Measurements from ENCODE around the gene NUB1. TPM values are rescaled to one million over a fixed set of nuclear protein-coding genes. Genes with fewer than 3 reads are reported as not detected.

The NUB1 gene
- total RNA-seq, 4 donors from 2014 or later: 45.9 to 59.1 (median 53.0) TPM

DNA sequence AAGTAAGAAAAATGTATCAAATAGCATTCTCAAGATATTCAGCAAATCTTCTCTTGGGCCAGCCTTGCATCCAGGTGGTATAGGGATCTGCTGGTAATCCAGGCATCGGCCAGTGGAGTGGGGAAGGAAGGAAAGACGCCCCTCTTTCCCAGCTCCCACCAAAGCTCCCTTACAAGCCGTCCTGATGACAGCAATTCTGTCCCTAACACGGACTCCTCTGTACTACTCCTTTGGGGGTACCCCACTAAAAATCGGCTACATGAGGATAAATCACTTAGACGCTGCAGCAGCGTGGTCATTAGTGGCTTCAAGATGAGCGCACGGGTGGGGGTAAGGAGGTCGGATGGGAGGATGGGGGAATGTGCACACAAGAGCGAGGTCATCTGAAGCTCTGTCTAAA, 24.7 kb upstream of the NUB1 start:
- no peaks in the 10 kb centered on the region for H3K27me3 ChIP-seq
- peaks cover 3 to 16% (median 15%) of the 10 kb centered on the region in 4 donors for H3K4me1 ChIP-seq
- H3K4me3 ChIP-seq: no peak overlapping the region
- intact Hi-C loops (cut with DNase I): loop anchor here (5.0 kb wide), 2 partner anchors 130 to 445 kb away; no protein-coding TSS in a partner anchor
- H3K36me3 ChIP-seq: no peaks in the 10 kb centered on the region
- TF ChIP-seq POLR2AphosphoS5 (IDR thresholded peaks at IDR 0.05) (no peak), POLR2A (IDR thresholded peaks at IDR 0.05; ENCODE audit: low read depth) (no peak), EP300 (IDR thresholded peaks at IDR 0.05) (no peak)
- TF ChIP-seq, protein P1, sequence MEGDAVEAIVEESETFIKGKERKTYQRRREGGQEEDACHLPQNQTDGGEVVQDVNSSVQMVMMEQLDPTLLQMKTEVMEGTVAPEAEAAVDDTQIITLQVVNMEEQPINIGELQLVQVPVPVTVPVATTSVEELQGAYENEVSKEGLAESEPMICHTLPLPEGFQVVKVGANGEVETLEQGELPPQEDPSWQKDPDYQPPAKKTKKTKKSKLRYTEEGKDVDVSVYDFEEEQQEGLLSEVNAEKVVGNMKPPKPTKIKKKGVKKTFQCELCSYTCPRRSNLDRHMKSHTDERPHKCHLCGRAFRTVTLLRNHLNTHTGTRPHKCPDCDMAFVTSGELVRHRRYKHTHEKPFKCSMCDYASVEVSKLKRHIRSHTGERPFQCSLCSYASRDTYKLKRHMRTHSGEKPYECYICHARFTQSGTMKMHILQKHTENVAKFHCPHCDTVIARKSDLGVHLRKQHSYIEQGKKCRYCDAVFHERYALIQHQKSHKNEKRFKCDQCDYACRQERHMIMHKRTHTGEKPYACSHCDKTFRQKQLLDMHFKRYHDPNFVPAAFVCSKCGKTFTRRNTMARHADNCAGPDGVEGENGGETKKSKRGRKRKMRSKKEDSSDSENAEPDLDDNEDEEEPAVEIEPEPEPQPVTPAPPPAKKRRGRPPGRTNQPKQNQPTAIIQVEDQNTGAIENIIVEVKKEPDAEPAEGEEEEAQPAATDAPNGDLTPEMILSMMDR (IDR thresholded peaks at IDR 0.05): no peak
- no peak for DNase-seq (ENCODE audit: extremely low spot score)
- WGBS: 81% methylated on average over 11 of the region's 11 CpGs
- peaks cover 0 to 7% (median 0%) of the 10 kb centered on the region in 4 donors for H3K9me3 ChIP-seq
- no peak overlapping the region for H3K27ac ChIP-seq (replicated peaks in 1 of 4)

DNA sequence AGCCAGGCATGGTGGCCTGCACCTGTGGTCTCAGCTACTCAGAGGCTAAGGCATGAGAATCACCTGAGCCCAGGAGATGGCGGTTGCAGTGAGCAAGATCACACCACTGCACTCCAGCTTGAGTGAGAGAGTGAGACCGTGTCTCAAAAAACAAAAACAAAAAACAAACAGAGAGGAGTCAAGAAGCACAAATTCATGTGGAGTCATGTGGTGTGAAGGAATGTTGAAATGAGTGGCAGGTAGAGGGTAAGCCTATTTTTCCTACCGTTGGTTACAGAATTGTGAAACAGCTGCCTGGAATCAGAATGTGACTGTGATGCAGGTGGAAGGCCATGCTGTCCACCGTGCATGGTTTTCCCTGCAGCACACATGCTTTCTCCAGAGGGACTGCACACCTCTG, 23.7 kb upstream of the NUB1 start:
- Histone ChIP-seq H3K27ac (replicated peaks in 1 of 4) (no peak overlapping the region), H3K9me3 (peaks cover 0 to 7% (median 0%) of the 10 kb centered on the region in 4 donors), H3K36me3 (no peaks in the 10 kb centered on the region), H3K27me3 (no peaks in the 10 kb centered on the region), H3K4me3 (no peak overlapping the region), H3K4me1 (peaks cover 3 to 16% (median 15%) of the 10 kb centered on the region in 4 donors)
- DNase-seq (ENCODE audit: extremely low spot score): no peak
- intact Hi-C loops (cut with DNase I): loop anchor here (5.0 kb wide), 2 partner anchors 129 to 444 kb away; no protein-coding TSS in a partner anchor
- TF ChIP-seq EP300 (IDR thresholded peaks at IDR 0.05): no peak
- no peak for TF ChIP-seq POLR2A (IDR thresholded peaks at IDR 0.05; ENCODE audit: low read depth)
- TF ChIP-seq, protein P1 (IDR thresholded peaks at IDR 0.05): no peak
- TF ChIP-seq POLR2AphosphoS5 (IDR thresholded peaks at IDR 0.05): no peak
- WGBS: 75% methylated on average over 4 of the region's 4 CpGs

DNA sequence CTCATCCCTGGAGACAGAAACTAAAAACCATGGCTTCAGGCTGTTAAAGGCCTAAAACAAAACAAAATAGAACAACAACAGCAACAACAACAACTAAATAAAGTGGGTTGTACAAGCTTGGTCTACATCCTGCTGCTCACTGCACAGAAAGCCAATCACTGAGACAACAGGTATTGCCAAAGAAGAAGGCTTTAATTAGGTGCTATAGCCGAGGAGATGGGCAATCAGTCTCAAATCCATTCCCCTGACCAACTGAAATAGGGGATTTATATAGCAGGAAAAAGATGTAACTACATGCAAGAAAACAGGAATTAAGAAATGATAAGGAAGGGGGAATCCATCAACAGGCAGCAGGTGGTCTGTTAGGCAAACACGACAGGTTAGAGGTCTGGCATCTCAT, 22.4 kb upstream of the NUB1 start:
- Histone ChIP-seq H3K4me3 (no peak overlapping the region), H3K27ac (replicated peaks in 1 of 4) (no peak overlapping the region), H3K4me1 (peaks cover under 1 to 10% (median 9%) of the 10 kb centered on the region in 4 donors), H3K27me3 (no peaks in the 10 kb centered on the region), H3K36me3 (no peaks in the 10 kb centered on the region), H3K9me3 (peaks cover 0 to 7% (median 0%) of the 10 kb centered on the region in 4 donors)
- DNase-seq (ENCODE audit: extremely low spot score): no peak
- intact Hi-C loops (cut with DNase I): loop anchor here (5.0 kb wide), 2 partner anchors 128 to 443 kb away; no protein-coding TSS in a partner anchor
- TF ChIP-seq, protein P1 (IDR thresholded peaks at IDR 0.05): no peak
- TF ChIP-seq EP300 (IDR thresholded peaks at IDR 0.05): no peak
- TF ChIP-seq POLR2AphosphoS5 (IDR thresholded peaks at IDR 0.05): no peak
- WGBS: 40% methylated on average over 2 of the region's 2 CpGs

DNA sequence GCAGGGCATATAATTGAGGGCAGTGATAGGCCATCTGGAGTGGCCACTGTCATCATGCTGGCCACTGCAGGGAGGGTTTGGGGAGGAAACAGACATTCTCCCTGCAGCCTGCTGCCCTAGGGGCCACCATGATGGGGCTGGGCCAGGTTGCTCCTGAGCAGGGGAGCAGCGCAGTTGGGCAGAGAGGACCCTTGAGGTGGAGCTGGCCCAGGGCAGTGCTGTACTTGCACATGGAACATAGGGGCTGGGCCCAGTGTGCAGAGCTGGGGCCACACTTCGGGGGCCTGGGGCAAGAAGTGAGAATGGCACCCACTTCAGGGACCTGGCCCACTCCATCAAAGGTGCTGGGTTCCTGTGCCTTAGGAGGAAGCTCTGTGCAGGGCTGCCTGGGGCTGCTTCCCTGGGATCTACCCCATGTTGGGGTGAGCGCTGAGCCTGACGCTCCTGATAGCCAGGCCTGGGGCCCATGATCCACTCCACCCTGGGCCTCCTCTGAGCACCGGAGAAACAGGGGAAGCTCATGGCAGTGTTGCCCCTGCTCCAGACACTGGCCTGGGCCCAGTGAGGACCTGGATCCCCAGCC, 21.3 kb upstream of the NUB1 start:
- WGBS: no CpG with 5 or more reads among the region's 5 CpGs
- Histone ChIP-seq H3K36me3 (no peaks in the 10 kb centered on the region), H3K27me3 (no peaks in the 10 kb centered on the region), H3K9me3 (peaks cover 0 to 7% (median 0%) of the 10 kb centered on the region in 4 donors), H3K4me1 (peaks cover 0 to 1% (median under 1%) of the 10 kb centered on the region in 4 donors), H3K4me3 (no peak overlapping the region), H3K27ac (replicated peaks in 1 of 4) (no peak overlapping the region)
- TF ChIP-seq POLR2AphosphoS5 (IDR thresholded peaks at IDR 0.05) (no peak), POLR2A (IDR thresholded peaks at IDR 0.05; ENCODE audit: low read depth) (no peak)
- TF ChIP-seq, protein P1 (IDR thresholded peaks at IDR 0.05): no peak
- DNase-seq (ENCODE audit: extremely low spot score): no peak
- intact Hi-C loops (cut with DNase I): no loop called here
